Ishikawa (cell line): Measurements from ENCODE around the gene DGKE.
A peak's percentile ranks its signal among the peaks of the same experiment; 100 is the strongest.

Experiments used
- CEBPB ChIP-seq: IDR thresholded peaks from 2 replicates; pipeline ENCODE4 v1.6.1; 2012
- CREB1 ChIP-seq: IDR thresholded peaks from 2 replicates; pipeline ENCODE4 v1.6.1; 2012; ENCODE audit warnings: low read depth
- EGR1 ChIP-seq: IDR thresholded peaks from 2 replicates; pipeline ENCODE4 v1.6.1; 2012
- EP300 ChIP-seq: IDR thresholded peaks from 2 replicates; pipeline ENCODE4 v1.6.1; 2012; ENCODE audit warnings: borderline replicate concordance
- FOXM1 ChIP-seq: IDR thresholded peaks from 2 replicates; pipeline ENCODE4 v1.6.1; 2012; ENCODE audit warnings: low read depth, borderline replicate concordance
- MAX ChIP-seq: IDR thresholded peaks from 2 replicates; pipeline ENCODE4 v1.6.1; 2012
- NFIC ChIP-seq: IDR thresholded peaks from 2 replicates; pipeline ENCODE4 v1.6.1; 2012
- RAD21 ChIP-seq: IDR thresholded peaks from 2 replicates; pipeline ENCODE4 v1.6.1; 2012; ENCODE audit warnings: low read depth
- TAF1 ChIP-seq: IDR thresholded peaks from 2 replicates; pipeline ENCODE4 v1.6.1; 2012; ENCODE audit warnings: low read depth, mild to moderate bottlenecking
- TCF12 ChIP-seq: IDR thresholded peaks from 2 replicates; pipeline ENCODE4 v1.6.1; 2012; ENCODE audit warnings: low read depth
- TEAD4 ChIP-seq: IDR thresholded peaks from 2 replicates; pipeline ENCODE4 v1.6.1; 2012
- YY1 ChIP-seq: IDR thresholded peaks from 2 replicates; pipeline ENCODE4 v1.6.1; 2012; ENCODE audit warnings: low read depth
- ZBTB7A ChIP-seq: IDR thresholded peaks from 2 replicates; pipeline ENCODE4 v1.6.1; 2012; ENCODE audit warnings: low read depth
- TF ChIP-seq, protein P1 (sequence below): IDR thresholded peaks from 2 replicates; pipeline ENCODE4 v1.6.1; 2012
- TF ChIP-seq, protein P2 (sequence below): IDR thresholded peaks from 2 replicates; pipeline ENCODE4 v1.6.1; 2012; ENCODE audit warnings: low read depth, mild to moderate bottlenecking

DGKE gene

DNA sequence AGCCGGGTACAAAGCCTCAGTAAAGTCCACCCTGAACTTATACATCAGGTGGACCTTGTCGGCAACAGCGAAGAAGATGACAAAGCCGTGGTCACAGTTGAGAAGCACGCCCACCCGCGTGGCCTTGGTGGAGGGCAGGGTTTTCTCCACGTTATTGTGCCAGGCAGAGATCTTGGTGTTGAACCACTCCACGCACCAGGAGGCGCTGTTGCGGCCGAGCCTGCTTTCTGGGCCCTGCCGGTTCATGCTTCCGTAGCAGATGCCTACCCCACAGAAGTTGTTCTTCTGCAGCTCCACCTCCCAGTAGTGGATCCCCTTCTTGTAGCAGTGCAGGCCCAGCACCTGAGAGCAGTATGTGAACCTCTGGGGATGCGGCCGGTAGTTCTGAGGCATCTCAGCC is 57.8 kb downstream of the DGKE start:
- TF ChIP-seq FOXM1 (no peak), TAF1 (no peak), CREB1 (no peak), NFIC (no peak), MAX (no peak), TCF12 (no peak), CEBPB (no peak), TEAD4 (no peak), ZBTB7A (0 out of 2 replicates have a peak, but pooled peaks have one; percentile 10), EGR1 (no peak), YY1 (no peak), RAD21 (peak; percentile 32; the same call in 1 of the 2 replicates)
- TF ChIP-seq, protein P1, sequence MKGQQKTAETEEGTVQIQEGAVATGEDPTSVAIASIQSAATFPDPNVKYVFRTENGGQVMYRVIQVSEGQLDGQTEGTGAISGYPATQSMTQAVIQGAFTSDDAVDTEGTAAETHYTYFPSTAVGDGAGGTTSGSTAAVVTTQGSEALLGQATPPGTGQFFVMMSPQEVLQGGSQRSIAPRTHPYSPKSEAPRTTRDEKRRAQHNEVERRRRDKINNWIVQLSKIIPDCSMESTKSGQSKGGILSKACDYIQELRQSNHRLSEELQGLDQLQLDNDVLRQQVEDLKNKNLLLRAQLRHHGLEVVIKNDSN, result no peak
- TF ChIP-seq, protein P2, sequence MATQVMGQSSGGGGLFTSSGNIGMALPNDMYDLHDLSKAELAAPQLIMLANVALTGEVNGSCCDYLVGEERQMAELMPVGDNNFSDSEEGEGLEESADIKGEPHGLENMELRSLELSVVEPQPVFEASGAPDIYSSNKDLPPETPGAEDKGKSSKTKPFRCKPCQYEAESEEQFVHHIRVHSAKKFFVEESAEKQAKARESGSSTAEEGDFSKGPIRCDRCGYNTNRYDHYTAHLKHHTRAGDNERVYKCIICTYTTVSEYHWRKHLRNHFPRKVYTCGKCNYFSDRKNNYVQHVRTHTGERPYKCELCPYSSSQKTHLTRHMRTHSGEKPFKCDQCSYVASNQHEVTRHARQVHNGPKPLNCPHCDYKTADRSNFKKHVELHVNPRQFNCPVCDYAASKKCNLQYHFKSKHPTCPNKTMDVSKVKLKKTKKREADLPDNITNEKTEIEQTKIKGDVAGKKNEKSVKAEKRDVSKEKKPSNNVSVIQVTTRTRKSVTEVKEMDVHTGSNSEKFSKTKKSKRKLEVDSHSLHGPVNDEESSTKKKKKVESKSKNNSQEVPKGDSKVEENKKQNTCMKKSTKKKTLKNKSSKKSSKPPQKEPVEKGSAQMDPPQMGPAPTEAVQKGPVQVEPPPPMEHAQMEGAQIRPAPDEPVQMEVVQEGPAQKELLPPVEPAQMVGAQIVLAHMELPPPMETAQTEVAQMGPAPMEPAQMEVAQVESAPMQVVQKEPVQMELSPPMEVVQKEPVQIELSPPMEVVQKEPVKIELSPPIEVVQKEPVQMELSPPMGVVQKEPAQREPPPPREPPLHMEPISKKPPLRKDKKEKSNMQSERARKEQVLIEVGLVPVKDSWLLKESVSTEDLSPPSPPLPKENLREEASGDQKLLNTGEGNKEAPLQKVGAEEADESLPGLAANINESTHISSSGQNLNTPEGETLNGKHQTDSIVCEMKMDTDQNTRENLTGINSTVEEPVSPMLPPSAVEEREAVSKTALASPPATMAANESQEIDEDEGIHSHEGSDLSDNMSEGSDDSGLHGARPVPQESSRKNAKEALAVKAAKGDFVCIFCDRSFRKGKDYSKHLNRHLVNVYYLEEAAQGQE, result no peak

DNA sequence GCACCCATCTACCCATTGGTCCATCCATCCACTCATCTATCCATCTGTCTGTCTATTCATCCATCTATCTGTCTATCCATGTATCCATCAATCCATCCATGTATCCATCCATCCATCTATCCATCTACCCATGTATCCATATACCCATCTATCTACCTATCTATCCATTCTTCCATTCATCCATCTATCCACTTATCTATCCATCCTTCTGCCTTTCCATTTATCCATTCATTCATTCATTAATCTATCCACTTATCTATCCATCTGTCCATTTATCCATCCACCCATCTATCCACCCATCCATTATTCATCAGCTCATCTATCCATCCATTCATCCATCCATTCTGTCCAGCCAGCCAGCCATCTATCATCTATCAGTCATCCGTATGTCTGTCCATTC is 58.4 kb downstream of the DGKE start:
- TF ChIP-seq YY1 (no peak), CREB1 (no peak), ZBTB7A (no peak), FOXM1 (no peak), CEBPB (no peak), TAF1 (no peak), RAD21 (no peak), EP300 (no peak), TCF12 (no peak), NFIC (no peak), TEAD4 (no peak)
- TF ChIP-seq, protein P1, result no peak
- TF ChIP-seq, protein P2, result no peak

DNA sequence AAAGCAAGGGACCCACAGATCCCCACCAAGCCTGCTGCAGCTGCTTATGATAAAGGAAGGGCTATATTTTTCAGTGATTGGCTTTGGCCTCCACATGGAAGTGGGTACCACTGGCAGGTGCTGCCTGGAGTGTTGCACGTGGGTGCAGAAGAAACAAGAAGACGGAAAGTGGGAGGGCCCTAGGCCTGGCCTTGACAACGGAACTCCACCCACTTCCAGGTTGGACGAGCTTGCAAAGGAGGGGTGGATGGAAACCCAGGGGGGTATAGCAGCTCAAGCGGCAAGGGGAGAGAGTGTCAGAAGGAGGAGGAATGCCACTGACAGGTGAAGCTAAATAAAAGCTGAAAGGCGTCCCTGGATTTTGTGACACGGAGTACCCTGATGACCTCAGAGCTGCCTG is 59.6 kb downstream of the DGKE start:
- TF ChIP-seq EGR1, result no peak
- peak; percentile 64 for TF ChIP-seq MAX

DNA sequence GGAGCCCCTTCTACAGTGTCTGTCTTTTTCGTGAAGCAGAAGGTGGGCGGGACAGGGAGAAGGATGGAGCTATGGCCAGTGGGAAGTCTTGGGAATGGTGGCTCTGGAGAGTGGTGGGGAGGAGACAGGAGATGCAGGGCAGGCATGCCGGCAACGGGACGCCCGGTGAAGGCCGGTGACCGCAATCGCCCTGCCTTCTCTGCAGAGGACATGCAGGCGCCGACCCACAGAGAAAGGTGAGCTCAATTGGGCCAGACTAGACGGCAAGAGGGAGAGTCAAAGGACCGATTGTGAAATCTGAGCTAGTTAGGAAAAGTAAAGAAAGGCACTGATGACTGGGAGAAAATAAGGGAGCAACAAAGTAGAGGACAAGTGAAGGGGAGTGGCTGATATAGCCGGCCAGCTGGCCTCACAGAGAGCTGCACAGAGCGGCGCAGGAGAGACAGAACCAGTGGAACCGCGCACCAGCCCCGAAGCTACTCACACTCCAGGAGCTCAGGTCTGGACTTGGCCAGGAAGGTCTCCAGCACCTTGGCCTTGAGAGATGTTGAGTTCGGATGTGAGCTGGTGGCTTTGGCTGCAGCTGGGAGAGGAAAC is 61.0 kb downstream of the DGKE start:
- TF ChIP-seq EP300, result no peak
- no peak for TF ChIP-seq ZBTB7A
- no peak for TF ChIP-seq CREB1
- no peak for TF ChIP-seq EGR1
- TF ChIP-seq TAF1, result no peak
- no peak for TF ChIP-seq YY1
- TF ChIP-seq, protein P2, result no peak
- TF ChIP-seq, protein P1, result no peak
- TF ChIP-seq CEBPB, result no peak
- TF ChIP-seq MAX, result no peak
- no peak for TF ChIP-seq RAD21
- TF ChIP-seq TCF12, result no peak
- TF ChIP-seq NFIC, result no peak
- no peak for TF ChIP-seq FOXM1
